ENCODE measurements around the gene HSD11B2.
"Not testable (repeated sequence)": the region's sequence is repeated elsewhere in the genome, so short reads cannot be mapped to it uniquely, and the experiment has no call there.

GRCh38 chr16:67415421-67415820, 15.5 kb upstream of the HSD11B2 start:
- TF ChIP-seq CTCF, EP300, POLR2A (IDR thresholded peaks at IDR 0.05): not testable (repeated sequence)

Data from tibial nerve (tissue), 4 donors.